SK-N-SH (cell line): Measurements from ENCODE around the gene UVRAG. TPM values are rescaled to one million over a fixed set of nuclear protein-coding genes. Genes with fewer than 3 reads are reported as not detected.
"Not testable (repeated sequence)": the region's sequence is repeated elsewhere in the genome, so short reads cannot be mapped to it uniquely, and the experiment has no call there.

Experiments
- CTCF ChIA-PET: fragments of 300-600, 350-600 bp; formaldehyde crosslinking; extraction: SDS; loops from one replicate; lab custom pipeline; 2021; lab: Yijun Ruan, JAX
- POLR2A ChIA-PET: fragments of 350-600 bp; sonication (Branson Sonifier 250); formaldehyde crosslinking; extraction: SDS; loops from one replicate; lab custom pipeline; 2020; ENCODE audit warnings: antibody characterized with exemption, inconsistent platforms; lab: Yijun Ruan, JAX
- DNase-seq: peaks from one replicate; pipeline ENCODE4 v3.0.0; 2012
- H2AFZ ChIP-seq: fragments of 200-600 bp; sonication (generic); 2 replicates; pipeline ENCODE4 v1.8.1; 2016; ENCODE audit warnings: antibody characterized with exemption, mild to moderate bottlenecking, low read depth
- H3F3A ChIP-seq: fragments of 200-600 bp; sonication (generic); replicated peaks from 2 replicates; pipeline ENCODE3; 2016; ENCODE audit warnings: antibody characterized with exemption, mild to moderate bottlenecking; ENCODE audit not compliant: insufficient read depth
- H3K27ac ChIP-seq, 2 experiments: fragments of 200-500 bp in 1 of 2; fragments of 200-600 bp in 1 of 2; sonication (Bioruptor generic) in 1 of 2; sonication (generic), shearing (Covaris generic) in 1 of 2; 2 replicates each; pipeline versions ENCODE4 v1.5.1 to v1.6.1; 2014 to 2016; ENCODE audit warnings: low read depth in 2 of 2, inconsistent platforms in 1 of 2, low read length in 1 of 2, mild to moderate bottlenecking in 1 of 2, mixed read lengths in 1 of 2
- H3K27me3 ChIP-seq: fragments of 200-600 bp; sonication (generic), shearing (Covaris generic); 2 replicates; pipeline ENCODE4 v1.6.1; 2016; ENCODE audit warnings: mixed run types; ENCODE audit not compliant: insufficient read depth
- H3K36me3 ChIP-seq, 2 experiments: fragments of 200-500 bp in 1 of 2; fragments of 200-600 bp in 1 of 2; sonication (Bioruptor generic) in 1 of 2; sonication (generic) in 1 of 2; replicated peaks in 1 of 2; 2 replicates each; pipeline versions ENCODE3 to v1.5.1; 2014 to 2016; ENCODE audit warnings: low read length in 1 of 2, mild to moderate bottlenecking in 1 of 2; ENCODE audit not compliant: insufficient read depth in 2 of 2, control insufficient read depth in 1 of 2
- H3K4me1 ChIP-seq, 2 experiments: fragments of 200-500 bp in 1 of 2; fragments of 200-600 bp in 1 of 2; sonication (Bioruptor generic) in 1 of 2; sonication (generic), shearing (Covaris generic) in 1 of 2; 2 replicates each; pipeline versions ENCODE4 v1.5.1 to v1.6.1; 2014 to 2016; ENCODE audit warnings: low read depth in 1 of 2, low read length in 1 of 2, mixed run types in 1 of 2; ENCODE audit not compliant: insufficient read depth in 2 of 2, control insufficient read depth in 1 of 2
- H3K4me2 ChIP-seq: fragments of 200-600 bp; sonication (generic), shearing (Covaris generic); 2 replicates; pipeline ENCODE4 v1.6.1; 2017; ENCODE audit warnings: mixed run types
- H3K4me3 ChIP-seq, 2 experiments: fragments of 200-500 bp in 1 of 2; fragments of 200-600 bp in 1 of 2; sonication (Bioruptor generic) in 1 of 2; sonication (generic), shearing (Covaris generic) in 1 of 2; 2 replicates each; pipeline versions ENCODE4 v1.5.1 to v1.8.1; 2014 to 2016; ENCODE audit warnings: low read depth in 2 of 2, inconsistent platforms in 1 of 2, low read length in 1 of 2, mild to moderate bottlenecking in 1 of 2, mixed read lengths in 1 of 2, moderate library complexity in 1 of 2
- H3K79me2 ChIP-seq: fragments of 200-600 bp; sonication (generic); 2 replicates; pipeline ENCODE4 v1.8.1; 2017; ENCODE audit warnings: mild to moderate bottlenecking; ENCODE audit not compliant: insufficient read depth
- H3K9ac ChIP-seq: fragments of 200-600 bp; sonication (generic); 2 replicates; pipeline ENCODE4 v1.6.1; 2017; ENCODE audit warnings: mixed run types
- H3K9me2 ChIP-seq: fragments of 200-600 bp; sonication (generic); 2 replicates; pipeline ENCODE4 v1.6.1; 2017; ENCODE audit warnings: mixed run types
- H3K9me3 ChIP-seq: fragments of 200-600 bp; sonication (generic); 2 replicates; pipeline ENCODE4 v1.6.1; 2017; ENCODE audit warnings: mixed run types, mild to moderate bottlenecking, moderate library complexity
- H4K20me1 ChIP-seq: fragments of 200-600 bp; sonication (generic); 2 replicates; pipeline ENCODE4 v1.6.1; 2017; ENCODE audit warnings: mild to moderate bottlenecking, mixed run types; ENCODE audit not compliant: insufficient read depth
- EZH2phosphoT487 ChIP-seq: fragments of 200-600 bp; sonication (generic); IDR thresholded peaks from 2 replicates; pipeline ENCODE4 v1.6.1; 2017; ENCODE audit warnings: low read depth, mixed run types, mild to moderate bottlenecking, antibody characterized with exemption, moderate library complexity, borderline replicate concordance
- MXI1 ChIP-seq: IDR thresholded peaks from 2 replicates; pipeline ENCODE4 v1.6.1; 2012; ENCODE audit warnings: mild to moderate bottlenecking, low read depth, low read length, improper control_type of control experiment
- NRF1 ChIP-seq: IDR thresholded peaks from 2 replicates; pipeline ENCODE4 v1.6.1; 2012; ENCODE audit warnings: low read depth, mild to moderate bottlenecking, low read length
- POLR2AphosphoS5 ChIP-seq: IDR thresholded peaks from 2 replicates; pipeline ENCODE4 v1.6.1; 2012; ENCODE audit warnings: low read depth, low read length
- RAD21 ChIP-seq: IDR thresholded peaks from 2 replicates; pipeline ENCODE4 v1.6.1; 2012; ENCODE audit warnings: mild to moderate bottlenecking, low read length
- RCOR1 ChIP-seq: fragments of 150-350 bp; IDR thresholded peaks from 2 replicates; pipeline ENCODE4 v1.6.1; 2017; ENCODE audit warnings: antibody characterized with exemption, low read length
- SMC3 ChIP-seq: IDR thresholded peaks from 2 replicates; pipeline ENCODE4 v1.6.1; 2012; ENCODE audit warnings: low read depth, low read length, improper control_type of control experiment
- TCF12 ChIP-seq: IDR thresholded peaks from 2 replicates; pipeline ENCODE4 v1.4.0; 2012
- WGBS: methylation state at CpG from one replicate; pipeline ENCODE4 v1.1.6; 2017; ENCODE audit warnings: low lambda C conversion rate; 5-methylcytosine and 5-hydroxymethylcytosine counted together
- polyA plus RNA-seq, 3 experiments: library from polyadenylated mRNA; depleted of rRNA; stranded (reverse); fragments of >200 nt; gene quantifications; 2 replicates each; pipeline ENCODE4 v1.2.3, GENCODE V29; 2012
- TF ChIP-seq, protein P1 (sequence below): IDR thresholded peaks from 2 replicates; pipeline ENCODE4; 2012
- TF ChIP-seq, protein P2 (sequence below): fragments of 150-350 bp; IDR thresholded peaks from 2 replicates; pipeline ENCODE4 v1.6.1; 2017; ENCODE audit warnings: antibody characterized with exemption, low read length, low read depth, borderline replicate concordance
- TF ChIP-seq, protein P3 (sequence below): IDR thresholded peaks from 2 replicates; pipeline ENCODE4 v1.6.1; 2012; ENCODE audit warnings: mild to moderate bottlenecking, low read depth, low read length, moderate library complexity

Gene UVRAG
- polyA plus RNA-seq, 1 of the 3 experiments (the other 2 are of a cell fraction), result 5.8 TPM

DNA sequence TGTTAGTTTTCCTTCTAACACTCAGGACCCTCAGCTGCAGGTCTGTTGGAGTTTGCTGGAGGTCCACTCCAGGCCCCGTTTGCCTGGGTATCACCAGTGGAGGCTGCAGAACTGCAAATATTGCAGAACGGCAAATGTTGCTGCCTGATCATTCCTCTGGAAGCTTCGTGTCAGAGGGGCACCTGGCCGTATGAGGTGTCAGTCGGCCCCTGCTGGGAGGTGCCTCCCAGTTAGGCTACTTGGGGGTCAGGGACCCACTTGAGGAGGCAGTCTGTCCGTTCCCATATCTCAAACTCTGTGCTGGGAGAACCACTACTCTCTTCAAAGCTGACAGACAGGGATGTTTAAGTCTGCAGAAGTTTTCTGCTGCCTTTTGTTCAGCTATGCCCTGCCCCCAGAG, 164.1 kb downstream of the UVRAG start:
- H3K27ac ChIP-seq, H4K20me1 ChIP-seq, H3K9me2 ChIP-seq, H2AFZ ChIP-seq, H3K4me2 ChIP-seq, CTCF ChIA-PET, H3K9ac ChIP-seq, DNase-seq, H3F3A ChIP-seq, POLR2A ChIA-PET, H3K9me3 ChIP-seq, H3K79me2 ChIP-seq, H3K27me3 ChIP-seq, H3K4me1 ChIP-seq, H3K4me3 ChIP-seq: not testable (repeated sequence)
- peaks cover under 1 to 14% of the 10 kb centered on the region in 2 experiments for H3K36me3 ChIP-seq
- WGBS, result 96% methylated on average over 6 of the region's 6 CpGs

DNA sequence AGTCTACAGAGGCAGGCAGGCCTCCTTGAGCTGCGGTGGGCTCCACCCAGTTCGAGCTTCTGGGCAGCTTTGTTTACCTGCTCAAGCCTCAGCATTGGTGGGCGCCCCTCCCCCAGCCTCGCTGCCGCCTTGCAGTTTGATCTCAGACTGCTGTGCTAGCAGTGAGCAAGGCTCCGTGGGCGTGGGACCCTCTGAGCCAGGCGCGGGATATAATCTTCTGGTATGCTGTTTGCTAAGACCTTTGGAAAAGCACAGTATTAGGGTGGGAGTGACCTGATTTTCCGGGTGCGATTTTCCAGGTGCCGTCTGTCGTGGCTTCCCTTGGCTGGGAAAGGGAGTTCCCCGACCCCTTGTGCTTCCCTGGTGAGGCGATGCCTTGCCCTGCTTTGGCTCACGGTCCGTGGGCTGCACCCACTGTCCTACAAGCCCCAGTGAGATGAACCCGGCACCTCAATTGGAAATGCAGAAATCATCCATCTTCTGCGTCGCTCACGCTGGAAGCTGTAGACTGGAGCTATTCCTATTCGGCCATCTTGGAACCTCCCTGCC, 164.5 kb downstream of the UVRAG start:
- WGBS, result 97% methylated on average over 17 of the region's 22 CpGs
- not testable (repeated sequence) for H2AFZ ChIP-seq, H3K27ac ChIP-seq

DNA sequence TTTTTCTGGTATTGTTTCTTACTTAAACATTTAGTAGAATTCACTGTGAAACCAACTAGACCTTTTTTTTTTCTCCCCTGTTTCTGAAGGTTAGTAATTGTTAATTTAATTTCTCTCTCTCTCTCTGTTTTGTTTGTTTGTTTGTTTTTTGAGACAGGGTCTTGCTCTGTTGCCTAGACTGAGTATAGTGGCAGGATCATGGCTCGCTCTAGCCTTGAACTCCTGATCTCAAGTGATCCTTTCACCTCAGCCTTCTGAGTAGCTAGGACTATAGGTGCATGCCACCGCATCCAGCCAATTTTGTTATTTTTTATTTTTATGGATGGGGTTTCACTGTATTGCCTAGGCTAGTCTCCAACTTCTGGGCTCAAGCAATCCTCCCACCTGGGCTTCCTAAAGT, 165.0 kb downstream of the UVRAG start:
- Histone ChIP-seq H3K9ac (no peak overlapping the region), H3K27me3 (no peaks in the 10 kb centered on the region), H3F3A (no peaks in the 10 kb centered on the region), H3K79me2 (0 out of 2 replicates have a peak, but pooled peaks cover under 1% of the 10 kb centered on the region), H3K4me1 (no peaks in the 10 kb centered on the region; a peak in 1 of 4 replicates), H4K20me1 (no peaks in the 10 kb centered on the region), H2AFZ (no peak overlapping the region), H3K4me3 (no peak overlapping the region), H3K4me2 (no peak overlapping the region), H3K9me2 (0 out of 2 replicates have a peak, but pooled peaks cover under 1% of the 10 kb centered on the region), H3K27ac (no peak overlapping the region), H3K9me3 (no peaks in the 10 kb centered on the region), H3K36me3 (peaks cover 4 to 19% of the 10 kb centered on the region in 2 experiments)
- 98% methylated on average over 2 of the region's 2 CpGs for WGBS
- TF ChIP-seq, protein P1, sequence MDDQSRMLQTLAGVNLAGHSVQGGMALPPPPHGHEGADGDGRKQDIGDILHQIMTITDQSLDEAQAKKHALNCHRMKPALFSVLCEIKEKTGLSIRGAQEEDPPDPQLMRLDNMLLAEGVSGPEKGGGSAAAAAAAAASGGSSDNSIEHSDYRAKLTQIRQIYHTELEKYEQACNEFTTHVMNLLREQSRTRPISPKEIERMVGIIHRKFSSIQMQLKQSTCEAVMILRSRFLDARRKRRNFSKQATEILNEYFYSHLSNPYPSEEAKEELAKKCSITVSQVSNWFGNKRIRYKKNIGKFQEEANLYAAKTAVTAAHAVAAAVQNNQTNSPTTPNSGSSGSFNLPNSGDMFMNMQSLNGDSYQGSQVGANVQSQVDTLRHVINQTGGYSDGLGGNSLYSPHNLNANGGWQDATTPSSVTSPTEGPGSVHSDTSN, result no peak
- no peak for TF ChIP-seq POLR2AphosphoS5
- TF ChIP-seq MXI1, result no peak
- TF ChIP-seq SMC3, result no peak
- TF ChIP-seq, protein P2, sequence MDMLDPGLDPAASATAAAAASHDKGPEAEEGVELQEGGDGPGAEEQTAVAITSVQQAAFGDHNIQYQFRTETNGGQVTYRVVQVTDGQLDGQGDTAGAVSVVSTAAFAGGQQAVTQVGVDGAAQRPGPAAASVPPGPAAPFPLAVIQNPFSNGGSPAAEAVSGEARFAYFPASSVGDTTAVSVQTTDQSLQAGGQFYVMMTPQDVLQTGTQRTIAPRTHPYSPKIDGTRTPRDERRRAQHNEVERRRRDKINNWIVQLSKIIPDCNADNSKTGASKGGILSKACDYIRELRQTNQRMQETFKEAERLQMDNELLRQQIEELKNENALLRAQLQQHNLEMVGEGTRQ, result no peak
- TF ChIP-seq, protein P3, sequence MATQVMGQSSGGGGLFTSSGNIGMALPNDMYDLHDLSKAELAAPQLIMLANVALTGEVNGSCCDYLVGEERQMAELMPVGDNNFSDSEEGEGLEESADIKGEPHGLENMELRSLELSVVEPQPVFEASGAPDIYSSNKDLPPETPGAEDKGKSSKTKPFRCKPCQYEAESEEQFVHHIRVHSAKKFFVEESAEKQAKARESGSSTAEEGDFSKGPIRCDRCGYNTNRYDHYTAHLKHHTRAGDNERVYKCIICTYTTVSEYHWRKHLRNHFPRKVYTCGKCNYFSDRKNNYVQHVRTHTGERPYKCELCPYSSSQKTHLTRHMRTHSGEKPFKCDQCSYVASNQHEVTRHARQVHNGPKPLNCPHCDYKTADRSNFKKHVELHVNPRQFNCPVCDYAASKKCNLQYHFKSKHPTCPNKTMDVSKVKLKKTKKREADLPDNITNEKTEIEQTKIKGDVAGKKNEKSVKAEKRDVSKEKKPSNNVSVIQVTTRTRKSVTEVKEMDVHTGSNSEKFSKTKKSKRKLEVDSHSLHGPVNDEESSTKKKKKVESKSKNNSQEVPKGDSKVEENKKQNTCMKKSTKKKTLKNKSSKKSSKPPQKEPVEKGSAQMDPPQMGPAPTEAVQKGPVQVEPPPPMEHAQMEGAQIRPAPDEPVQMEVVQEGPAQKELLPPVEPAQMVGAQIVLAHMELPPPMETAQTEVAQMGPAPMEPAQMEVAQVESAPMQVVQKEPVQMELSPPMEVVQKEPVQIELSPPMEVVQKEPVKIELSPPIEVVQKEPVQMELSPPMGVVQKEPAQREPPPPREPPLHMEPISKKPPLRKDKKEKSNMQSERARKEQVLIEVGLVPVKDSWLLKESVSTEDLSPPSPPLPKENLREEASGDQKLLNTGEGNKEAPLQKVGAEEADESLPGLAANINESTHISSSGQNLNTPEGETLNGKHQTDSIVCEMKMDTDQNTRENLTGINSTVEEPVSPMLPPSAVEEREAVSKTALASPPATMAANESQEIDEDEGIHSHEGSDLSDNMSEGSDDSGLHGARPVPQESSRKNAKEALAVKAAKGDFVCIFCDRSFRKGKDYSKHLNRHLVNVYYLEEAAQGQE, result no peak
- TF ChIP-seq RAD21, result no peak
- no peak for TF ChIP-seq EZH2phosphoT487
- TF ChIP-seq RCOR1, result no peak
- TF ChIP-seq TCF12, result no peak
- no peak for TF ChIP-seq NRF1
- CTCF ChIA-PET, result interaction anchor here (1.3 kb wide), 1 partner anchor 104 kb away, joined by 4 read pairs; no protein-coding TSS in a partner anchor
- POLR2A ChIA-PET, result no interaction called here
- DNase-seq, result no peak

More for the DNA sequence above, 164.5 kb downstream of the UVRAG start:
- CTCF ChIA-PET, result interaction anchor here (1.3 kb wide), 1 partner anchor 104 kb away, joined by 4 read pairs; no protein-coding TSS in a partner anchor
- POLR2A ChIA-PET, H3K4me3 ChIP-seq, DNase-seq, H3K9ac ChIP-seq, H3K9me2 ChIP-seq, H3K79me2 ChIP-seq, H3K9me3 ChIP-seq, H3F3A ChIP-seq, H4K20me1 ChIP-seq, H3K27me3 ChIP-seq, H3K4me1 ChIP-seq, H3K4me2 ChIP-seq: not testable (repeated sequence)
- H3K36me3 ChIP-seq, result peaks cover 4 to 16% of the 10 kb centered on the region in 2 experiments
